Vagina (tissue), 2 donors: Measurements from ENCODE around the gene CREG1.

ENCODE experiments used
- POLR2A ChIP-seq, 2 donors: fragments of 450-650 bp; IDR thresholded peaks; one replicate each; pipeline ENCODE4 v1.6.1; 2017; ENCODE audit warnings: antibody characterized with exemption in 2 of 2, mild to moderate bottlenecking in 2 of 2, moderate library complexity in 2 of 2
- TF ChIP-seq, protein P1 (sequence below), 3 experiments: fragments of 450-650 bp in 2 of 3; fragments of 200-600 bp in 1 of 3; sonication (generic) in 1 of 3; IDR thresholded peaks; one replicate each; pipeline ENCODE4 v1.5.1; 2017 to 2019; ENCODE audit warnings: antibody characterized with exemption in 3 of 3, mild to moderate bottlenecking in 2 of 3, moderate library complexity in 2 of 3

DNA sequence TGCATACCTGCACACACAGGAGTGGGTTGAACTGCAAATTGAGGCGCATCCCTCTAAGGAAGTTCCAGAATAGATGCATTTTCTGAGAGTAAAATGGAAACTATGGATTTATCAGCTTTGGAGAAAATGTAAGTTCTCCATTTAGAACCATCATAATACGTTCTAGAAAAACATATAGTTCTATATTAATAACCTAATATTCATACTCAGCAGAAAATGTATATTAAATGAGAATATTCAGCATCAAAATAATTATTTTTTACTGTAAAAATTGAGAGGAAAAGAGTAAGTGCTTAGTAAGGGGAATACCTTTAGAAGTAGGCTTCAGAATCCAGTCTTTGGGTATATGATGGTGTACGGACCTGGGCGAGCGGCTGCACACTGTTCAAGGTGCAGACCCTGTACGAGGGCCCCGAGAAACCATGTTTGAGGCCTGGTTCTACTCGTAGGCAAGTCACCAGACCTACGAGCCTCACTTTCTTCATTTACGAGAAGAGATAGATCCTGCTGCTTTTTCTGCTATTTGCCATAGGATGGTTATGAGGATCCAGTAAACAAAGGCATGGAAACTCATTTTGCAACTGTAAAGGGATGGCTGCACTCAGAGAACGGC is 42.1 kb downstream of the CREG1 start:
- TF ChIP-seq, protein P1, sequence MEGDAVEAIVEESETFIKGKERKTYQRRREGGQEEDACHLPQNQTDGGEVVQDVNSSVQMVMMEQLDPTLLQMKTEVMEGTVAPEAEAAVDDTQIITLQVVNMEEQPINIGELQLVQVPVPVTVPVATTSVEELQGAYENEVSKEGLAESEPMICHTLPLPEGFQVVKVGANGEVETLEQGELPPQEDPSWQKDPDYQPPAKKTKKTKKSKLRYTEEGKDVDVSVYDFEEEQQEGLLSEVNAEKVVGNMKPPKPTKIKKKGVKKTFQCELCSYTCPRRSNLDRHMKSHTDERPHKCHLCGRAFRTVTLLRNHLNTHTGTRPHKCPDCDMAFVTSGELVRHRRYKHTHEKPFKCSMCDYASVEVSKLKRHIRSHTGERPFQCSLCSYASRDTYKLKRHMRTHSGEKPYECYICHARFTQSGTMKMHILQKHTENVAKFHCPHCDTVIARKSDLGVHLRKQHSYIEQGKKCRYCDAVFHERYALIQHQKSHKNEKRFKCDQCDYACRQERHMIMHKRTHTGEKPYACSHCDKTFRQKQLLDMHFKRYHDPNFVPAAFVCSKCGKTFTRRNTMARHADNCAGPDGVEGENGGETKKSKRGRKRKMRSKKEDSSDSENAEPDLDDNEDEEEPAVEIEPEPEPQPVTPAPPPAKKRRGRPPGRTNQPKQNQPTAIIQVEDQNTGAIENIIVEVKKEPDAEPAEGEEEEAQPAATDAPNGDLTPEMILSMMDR (IDR thresholded peaks at IDR 0.05): no peak
- TF ChIP-seq POLR2A (IDR thresholded peaks at IDR 0.05): no peak
